ENCODE results near the gene FADD. TPM values are rescaled to one million over a fixed set of nuclear protein-coding genes. Genes with fewer than 3 reads are reported as not detected.

Gene FADD
- total RNA-seq, 1 donor from 2014 or later = 18.9 TPM

GRCh38 chr11:70158201-70158600 is 44.9 kb upstream of the FADD start:
- no peak overlapping the region for H3K4me3 Mint-ChIP-seq
- Histone ChIP-seq H3K4me3 (no peak overlapping the region), H4K20me1 (ENCODE audit: low read depth) (no peaks in the 10 kb centered on the region), H3K36me3 (no peaks in the 10 kb centered on the region), H3K9ac (no peak overlapping the region), H3K9me3 (ENCODE audit: low read depth) (no peaks in the 10 kb centered on the region), H3K27me3 (no peaks in the 10 kb centered on the region), H3F3A (ENCODE audit: low read depth) (no peaks in the 10 kb centered on the region), H2AFZ (replicated peaks) (no peak overlapping the region), H3K4me2 (no peak overlapping the region), H3K79me2 (ENCODE audit: low read depth) (no peaks in the 10 kb centered on the region), H3K4me1 (peaks cover 4% of the 10 kb centered on the region), H3K27ac (no peak overlapping the region)
- DNase-seq (ENCODE audit: low spot score) = peak; percentile 83
- no peak overlapping the region for H3K27ac Mint-ChIP-seq
- TF ChIP-seq CTCF (IDR thresholded peaks at IDR 0.05) = peak; percentile 69
- TF ChIP-seq EZH2 (IDR thresholded peaks at IDR 0.05) = no peak
- H3K9me3 Mint-ChIP-seq = no peaks in the 10 kb centered on the region
- no peaks in the 10 kb centered on the region for H3K36me3 Mint-ChIP-seq
- H3K4me1 Mint-ChIP-seq = peaks cover 17% of the 10 kb centered on the region
- peaks cover 24% of the 10 kb centered on the region for H3K27me3 Mint-ChIP-seq (ENCODE audit: insufficient read depth, low read depth)

- no peak overlapping the region for H3K9ac ChIP-seq
- H3K36me3 ChIP-seq = no peaks in the 10 kb centered on the region
- Mint-ChIP-seq H3K36me3 (no peaks in the 10 kb centered on the region), H3K4me1 (peaks cover 23% of the 10 kb centered on the region), H3K27ac (no peak overlapping the region), H3K9me3 (no peaks in the 10 kb centered on the region), H3K4me3 (no peak overlapping the region), H3K27me3 (ENCODE audit: insufficient read depth, low read depth) (peaks cover 24% of the 10 kb centered on the region)
- H3K9me3 ChIP-seq (ENCODE audit: low read depth) = no peaks in the 10 kb centered on the region
- H3K4me2 ChIP-seq = no peak overlapping the region
- H3K4me1 ChIP-seq = peaks cover 6% of the 10 kb centered on the region
- no peaks in the 10 kb centered on the region for H3F3A ChIP-seq (ENCODE audit: low read depth)
- no peak overlapping the region for H2AFZ ChIP-seq (replicated peaks)
- H3K4me3 ChIP-seq = no peak overlapping the region
- no peaks in the 10 kb centered on the region for H3K27me3 ChIP-seq
- no peak overlapping the region for H3K27ac ChIP-seq
- DNase-seq (ENCODE audit: low spot score) = no peak
- no peak for TF ChIP-seq EZH2 (IDR thresholded peaks at IDR 0.05)
- no peak for TF ChIP-seq CTCF (IDR thresholded peaks at IDR 0.05)
- TF ChIP-seq EZH2phosphoT487 (IDR thresholded peaks at IDR 0.05) = no peak
- H3K79me2 ChIP-seq (ENCODE audit: low read depth) = no peaks in the 10 kb centered on the region
- no peaks in the 10 kb centered on the region for H4K20me1 ChIP-seq (ENCODE audit: low read depth)
Observed at GRCh38 chr11:70158757-70159389, 44.2 kb upstream of the FADD start.

GRCh38 chr11:70159627-70160570 is 43.2 kb upstream of the FADD start:
- H3K36me3 ChIP-seq = no peaks in the 10 kb centered on the region
- no peaks in the 10 kb centered on the region for H3K79me2 ChIP-seq (ENCODE audit: low read depth)
- Mint-ChIP-seq H3K27ac (no peak overlapping the region), H3K4me1 (peaks cover 25% of the 10 kb centered on the region), H3K36me3 (no peaks in the 10 kb centered on the region), H3K4me3 (no peak overlapping the region), H3K9me3 (no peaks in the 10 kb centered on the region), H3K27me3 (ENCODE audit: insufficient read depth, low read depth) (peaks cover 23% of the 10 kb centered on the region)
- H3K9me3 ChIP-seq (ENCODE audit: low read depth) = no peaks in the 10 kb centered on the region
- H4K20me1 ChIP-seq (ENCODE audit: low read depth) = no peaks in the 10 kb centered on the region
- no peak overlapping the region for H2AFZ ChIP-seq (replicated peaks)
- no peaks in the 10 kb centered on the region for H3K27me3 ChIP-seq
- no peak overlapping the region for H3K9ac ChIP-seq
- no peak overlapping the region for H3K4me2 ChIP-seq
- no peaks in the 10 kb centered on the region for H3F3A ChIP-seq (ENCODE audit: low read depth)
- no peak overlapping the region for H3K27ac ChIP-seq
- H3K4me1 ChIP-seq = peaks cover 6% of the 10 kb centered on the region
- no peak overlapping the region for H3K4me3 ChIP-seq
- no peak for DNase-seq (ENCODE audit: low spot score)
- no peak for TF ChIP-seq EZH2 (IDR thresholded peaks at IDR 0.05)
